H9 (cell line): ENCODE data around the gene TIAM1. TPM values are rescaled to one million over a fixed set of nuclear protein-coding genes. Genes with fewer than 3 reads are reported as not detected.

ENCODE experiments used
- DNase-seq: peaks from one replicate; pipeline ENCODE4 v3.0.0-alpha.2; 2017
- H2AFZ ChIP-seq: one replicate; pipeline ENCODE4 v1.6.1; 2013; ENCODE audit warnings: mild to moderate bottlenecking, low read length, control low read depth, moderate library complexity
- H2AK5ac ChIP-seq: 2 replicates; pipeline ENCODE4 v1.6.1; 2013; ENCODE audit warnings: low read length, control low read depth, mixed read lengths; ENCODE audit not compliant: insufficient read length
- H2BK120ac ChIP-seq: one replicate; pipeline ENCODE4 v1.6.1; 2013; ENCODE audit warnings: low read depth, mild to moderate bottlenecking, low read length, control low read depth, inconsistent platforms; ENCODE audit not compliant: poor library complexity, severe bottlenecking
- H2BK12ac ChIP-seq: 2 replicates; pipeline ENCODE4 v1.6.1; 2013; ENCODE audit warnings: low read length, control low read depth, mixed read lengths, low read depth; ENCODE audit not compliant: insufficient read length
- H2BK15ac ChIP-seq: 2 replicates; pipeline ENCODE4 v1.6.1; 2013; ENCODE audit warnings: low read depth, low read length, control low read depth
- H2BK20ac ChIP-seq: one replicate; pipeline ENCODE4 v1.6.1; 2013; ENCODE audit warnings: low read depth, mild to moderate bottlenecking, low read length, control low read depth, inconsistent platforms; ENCODE audit not compliant: poor library complexity, severe bottlenecking
- H2BK5ac ChIP-seq: 2 replicates; pipeline ENCODE4 v1.6.1; 2013; ENCODE audit warnings: low read length, control low read depth, mixed read lengths; ENCODE audit not compliant: insufficient read length
- H3K14ac ChIP-seq: 2 replicates; pipeline ENCODE4 v1.6.1; 2013; ENCODE audit warnings: low read length, control low read depth; ENCODE audit not compliant: insufficient read depth
- H3K18ac ChIP-seq: 2 replicates; pipeline ENCODE4 v1.6.1; 2013; ENCODE audit warnings: low read depth, mild to moderate bottlenecking, mixed read lengths, low read length, control low read depth; ENCODE audit not compliant: insufficient read length
- H3K23ac ChIP-seq: 2 replicates; pipeline ENCODE4 v1.6.1; 2013; ENCODE audit warnings: low read length, control low read depth, mixed read lengths, low read depth; ENCODE audit not compliant: insufficient read length
- H3K23me2 ChIP-seq: 2 replicates; pipeline ENCODE4 v1.6.1; 2013; ENCODE audit warnings: low read depth, mild to moderate bottlenecking, mixed read lengths, low read length, control low read depth; ENCODE audit not compliant: insufficient read length, poor library complexity, severe bottlenecking
- H3K27ac ChIP-seq: 2 replicates; pipeline ENCODE4 v1.5.1; 2013; ENCODE audit warnings: low read length, control low read depth, mixed read lengths, low read depth; ENCODE audit not compliant: insufficient read length
- H3K27me3 ChIP-seq: 2 replicates; pipeline ENCODE4 v1.6.1; 2013; ENCODE audit warnings: low read length, control low read depth, inconsistent platforms; ENCODE audit not compliant: insufficient read depth
- H3K4ac ChIP-seq: 2 replicates; pipeline ENCODE4 v1.6.1; 2013; ENCODE audit warnings: low read depth, mild to moderate bottlenecking, control low read depth, inconsistent platforms, low read length, moderate library complexity
- H3K4me1 ChIP-seq: 2 replicates; pipeline ENCODE4 v1.6.1; 2013; ENCODE audit warnings: low read length, control low read depth, inconsistent platforms; ENCODE audit not compliant: insufficient read depth
- H3K4me2 ChIP-seq: 2 replicates; pipeline ENCODE4 v1.6.1; 2013; ENCODE audit warnings: low read length, control low read depth, mixed read lengths; ENCODE audit not compliant: insufficient read length, insufficient read depth
- H3K56ac ChIP-seq: 2 replicates; pipeline ENCODE4 v1.6.1; 2013; ENCODE audit warnings: low read depth, mild to moderate bottlenecking, mixed read lengths, low read length, control low read depth; ENCODE audit not compliant: insufficient read length
- H3K79me1 ChIP-seq: 2 replicates; pipeline ENCODE4 v1.6.1; 2013; ENCODE audit warnings: low read depth, mild to moderate bottlenecking, moderate library complexity, low read length, control low read depth, inconsistent platforms; ENCODE audit not compliant: insufficient read depth, poor library complexity, severe bottlenecking
- H3K79me2 ChIP-seq: 2 replicates; pipeline ENCODE4 v1.6.1; 2013; ENCODE audit warnings: low read length, control low read depth, inconsistent platforms; ENCODE audit not compliant: insufficient read depth
- H3K9ac ChIP-seq: 2 replicates; pipeline ENCODE4 v1.6.1; 2013; ENCODE audit warnings: low read length, control low read depth, mixed read lengths; ENCODE audit not compliant: insufficient read length; ENCODE audit errors: extremely low read depth
- H3K9me3 ChIP-seq: one replicate; pipeline ENCODE4 v1.6.1; 2013; ENCODE audit warnings: low read depth, low read length, inconsistent platforms; ENCODE audit not compliant: control insufficient read depth
- H3T11ph ChIP-seq: one replicate; pipeline ENCODE4 v1.6.1; 2013; ENCODE audit warnings: mild to moderate bottlenecking, low read length, control low read depth, inconsistent platforms
- H4K20me1 ChIP-seq: one replicate; pipeline ENCODE4 v1.6.1; 2013; ENCODE audit not compliant: control insufficient read depth, insufficient read length, insufficient read depth
- H4K5ac ChIP-seq: 2 replicates; pipeline ENCODE4 v1.6.1; 2013; ENCODE audit warnings: low read depth, mild to moderate bottlenecking, mixed read lengths, low read length, control low read depth; ENCODE audit not compliant: insufficient read length
- H4K8ac ChIP-seq: replicated peaks from 2 replicates; pipeline ENCODE4 v1.6.1; 2013; ENCODE audit warnings: low read length, control low read depth, mixed read lengths, low read depth; ENCODE audit not compliant: insufficient read length
- H4K91ac ChIP-seq: 2 replicates; pipeline ENCODE4 v1.6.1; 2013; ENCODE audit warnings: low read depth, mild to moderate bottlenecking, moderate library complexity, mixed read lengths, low read length, control low read depth; ENCODE audit not compliant: insufficient read length
- H3K27ac Mint-ChIP-seq, 3 experiments: 2 replicates in 2 of 3; 3 replicates in 1 of 3; pipeline ENCODE4 v1.8.0; 2020 to 2021; ENCODE audit warnings: mixed read lengths in 3 of 3, mild to moderate bottlenecking in 1 of 3, moderate library complexity in 1 of 3
- H3K27me3 Mint-ChIP-seq: 2 replicates; pipeline ENCODE4 v1.8.0; 2021; ENCODE audit warnings: low read depth, mild to moderate bottlenecking, moderate library complexity, mixed read lengths
- H3K36me3 Mint-ChIP-seq, 3 experiments: 2 replicates in 2 of 3; 3 replicates in 1 of 3; pipeline ENCODE4 v1.8.0; 2020 to 2021; ENCODE audit warnings: low read depth in 3 of 3, mixed read lengths in 3 of 3; ENCODE audit not compliant: insufficient read depth in 1 of 3
- H3K4me1 Mint-ChIP-seq, 2 experiments: 2 replicates each; pipeline ENCODE4 v1.8.0; 2020; ENCODE audit warnings: mixed read lengths in 2 of 2
- H3K4me3 Mint-ChIP-seq, 2 experiments: 2 replicates in 1 of 2; 3 replicates in 1 of 2; pipeline ENCODE4 v1.8.0; 2020 to 2021; ENCODE audit warnings: mild to moderate bottlenecking in 2 of 2, mixed read lengths in 2 of 2, moderate library complexity in 1 of 2
- H3K9me3 Mint-ChIP-seq, 2 experiments: 2 replicates in 1 of 2; 3 replicates in 1 of 2; pipeline ENCODE4 v1.8.0; 2020; ENCODE audit warnings: mild to moderate bottlenecking in 2 of 2, mixed read lengths in 2 of 2, moderate library complexity in 1 of 2
- CTCF ChIP-seq: fragments of 200-600 bp; sonication (generic); conservative IDR thresholded peaks from 3 replicates; pipeline ENCODE4 v1.8.0; 2021; ENCODE audit warnings: antibody characterized with exemption, mild to moderate bottlenecking
- WGBS: extraction: QIAGEN DNeasy Blood & Tissue Kit; methylation state at CpG from one replicate; pipeline ENCODE4 v1.1.7; 2013; ENCODE audit warnings: missing lambda C conversion rate, low lambda C conversion rate, mixed read lengths; ENCODE audit not compliant: insufficient read length; ENCODE audit errors: extremely low coverage; 5-methylcytosine and 5-hydroxymethylcytosine counted together
- total RNA-seq: library from RNA; stranded (reverse); gene quantifications from 2 replicates; pipeline ENCODE4 v1.2.1, GENCODE V29; 2021

Gene TIAM1
- total RNA-seq, 1 experiment from 2014 or later, result 23.1 TPM

- Histone ChIP-seq H4K20me1 (no peaks in the 10 kb centered on the region), H2BK12ac (no peak overlapping the region), H3K4me2 (no peak overlapping the region), H2BK120ac (no peak overlapping the region), H4K91ac (no peak overlapping the region), H3K79me2 (no peaks in the 10 kb centered on the region), H3K56ac (no peak overlapping the region), H3K27ac (no peak overlapping the region), H3T11ph (no peak overlapping the region), H3K23me2 (no peaks in the 10 kb centered on the region), H3K9ac (no peak overlapping the region), H2AFZ (no peak overlapping the region), H3K9me3 (no peaks in the 10 kb centered on the region), H3K18ac (peak overlapping the region; percentile 1), H4K5ac (no peak overlapping the region), H2BK20ac (no peak overlapping the region), H2BK15ac (no peak overlapping the region), H3K79me1 (no peaks in the 10 kb centered on the region), H3K23ac (no peak overlapping the region), H3K4ac (no peak overlapping the region), H3K4me1 (peaks cover 2% of the 10 kb centered on the region), H4K8ac (no peak overlapping the region), H2AK5ac (no peak overlapping the region), H2BK5ac (no peak overlapping the region), H3K27me3 (no peaks in the 10 kb centered on the region), H3K14ac (0 out of 2 replicates have a peak overlapping the region, but pooled peaks have one; percentile 64)
- Mint-ChIP-seq H3K4me1 (peaks cover 24% of the 10 kb centered on the region in 2 experiments), H3K27ac (peak overlapping the region in 1 of 3 experiments; percentile 91; a peak in 1 of 7 replicates), H3K9me3 (no peaks in the 10 kb centered on the region), H3K36me3 (peaks cover under 1 to 9% (median 7%) of the 10 kb centered on the region in 3 experiments; a peak in 3 of 7 replicates), H3K27me3 (no peaks in the 10 kb centered on the region), H3K4me3 (no peak overlapping the region)
- WGBS, result no CpG with 5 or more reads among the region's 7 CpGs
- peak; percentile 47; the same call in 2 of the 3 replicates for TF ChIP-seq CTCF
- no peak for DNase-seq
Measured at GRCh38 chr21:31142600-31142999, 201.5 kb downstream of the TIAM1 start.
